Suprapubic skin (tissue), 4 donors: Measurements from ENCODE around the gene TPM2. TPM values are rescaled to one million over a fixed set of nuclear protein-coding genes. Genes with fewer than 3 reads are reported as not detected.

ENCODE experiments used
- DNase-seq, 2 donors: peaks; one replicate each; pipeline ENCODE4 v3.0.0-alpha.2; 2019; ENCODE audit warnings: low spot score in 2 of 2
- H3K27ac ChIP-seq: fragments of 200-600 bp; sonication (generic); one replicate; pipeline ENCODE4 v1.5.1; 2019
- H3K27me3 ChIP-seq: fragments of 200-600 bp; sonication (generic); one replicate; pipeline ENCODE4 v1.5.1; 2019
- H3K36me3 ChIP-seq: fragments of 200-600 bp; sonication (generic); one replicate; pipeline ENCODE4 v1.5.1; 2019
- H3K4me1 ChIP-seq: fragments of 200-600 bp; sonication (generic); one replicate; pipeline ENCODE4 v1.5.1; 2019
- H3K4me3 ChIP-seq: fragments of 200-600 bp; sonication (generic); one replicate; pipeline ENCODE4 v1.5.1; 2019; ENCODE audit warnings: mild to moderate bottlenecking
- H3K9me3 ChIP-seq: fragments of 200-600 bp; sonication (generic); one replicate; pipeline ENCODE4 v1.5.1; 2019
- CTCF ChIP-seq, 2 donors: fragments of 200-600 bp in 1 of 2; fragments of 450-650 bp in 1 of 2; sonication (generic) in 1 of 2; IDR thresholded peaks; one replicate each; pipeline ENCODE4 v1.5.1; 2016 to 2019; ENCODE audit warnings: antibody characterized with exemption in 2 of 2, mild to moderate bottlenecking in 1 of 2, moderate library complexity in 1 of 2
- EP300 ChIP-seq: sonication (generic); formaldehyde crosslinking; IDR thresholded peaks from one replicate; pipeline ENCODE4 v1.6.1; 2017; ENCODE audit warnings: antibody characterized with exemption
- POLR2A ChIP-seq, 2 donors: fragments of 450-650 bp; IDR thresholded peaks; one replicate each; pipeline ENCODE4 v1.6.1; 2017; ENCODE audit warnings: antibody characterized with exemption in 2 of 2, mild to moderate bottlenecking in 2 of 2, moderate library complexity in 2 of 2
- POLR2AphosphoS5 ChIP-seq, 3 donors: sonication (generic); formaldehyde crosslinking; IDR thresholded peaks; one replicate each; pipeline ENCODE4 v1.6.1; 2017; ENCODE audit warnings: antibody characterized with exemption in 3 of 3
- WGBS: methylation state at CpG from one replicate; pipeline ENCODE4 v1.1.5; 2018; 5-methylcytosine and 5-hydroxymethylcytosine counted together
- total RNA-seq, 4 donors: library from RNA; depleted of rRNA; stranded (reverse); fragments of >200 nt; gene quantifications; one replicate each; pipeline ENCODE4 v1.1.0, GENCODE V29; 2016

The TPM2 gene
- total RNA-seq, 4 donors from 2014 or later = 40.6 to 105 (median 56.7) TPM

DNA sequence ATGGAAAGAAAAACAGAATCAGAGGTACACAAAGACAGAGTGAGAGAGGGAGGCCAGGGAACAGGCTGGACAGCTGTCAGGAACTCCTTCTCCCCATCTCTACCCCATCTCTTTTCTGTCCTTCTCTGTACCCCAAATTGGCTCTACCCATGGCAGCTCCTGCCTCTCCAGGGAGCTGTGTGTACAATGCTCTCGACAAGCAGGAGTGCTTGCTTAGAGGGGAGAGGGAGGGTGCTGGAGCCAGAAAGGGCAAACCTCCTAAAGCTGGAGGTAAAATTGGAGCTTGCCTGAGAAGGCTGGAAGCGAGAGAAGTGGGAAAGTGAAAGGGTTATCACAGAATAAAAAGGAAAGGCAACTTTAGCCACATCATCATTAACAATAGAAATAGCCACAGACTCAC, 6.4 kb downstream of the TPM2 start:
- Histone ChIP-seq H3K4me1 (peaks cover under 1% of the 10 kb centered on the region), H3K4me3 (no peak overlapping the region), H3K36me3 (peaks cover 26% of the 10 kb centered on the region), H3K27me3 (no peaks in the 10 kb centered on the region), H3K9me3 (no peaks in the 10 kb centered on the region), H3K27ac (no peak overlapping the region)
- TF ChIP-seq POLR2A (IDR thresholded peaks at IDR 0.05) (no peak), POLR2AphosphoS5 (IDR thresholded peaks at IDR 0.05) (no peak), CTCF (IDR thresholded peaks at IDR 0.05) (no peak), EP300 (no peak)
- WGBS = 75% methylated on average over 2 of the region's 2 CpGs
- DNase-seq = no peak

DNA sequence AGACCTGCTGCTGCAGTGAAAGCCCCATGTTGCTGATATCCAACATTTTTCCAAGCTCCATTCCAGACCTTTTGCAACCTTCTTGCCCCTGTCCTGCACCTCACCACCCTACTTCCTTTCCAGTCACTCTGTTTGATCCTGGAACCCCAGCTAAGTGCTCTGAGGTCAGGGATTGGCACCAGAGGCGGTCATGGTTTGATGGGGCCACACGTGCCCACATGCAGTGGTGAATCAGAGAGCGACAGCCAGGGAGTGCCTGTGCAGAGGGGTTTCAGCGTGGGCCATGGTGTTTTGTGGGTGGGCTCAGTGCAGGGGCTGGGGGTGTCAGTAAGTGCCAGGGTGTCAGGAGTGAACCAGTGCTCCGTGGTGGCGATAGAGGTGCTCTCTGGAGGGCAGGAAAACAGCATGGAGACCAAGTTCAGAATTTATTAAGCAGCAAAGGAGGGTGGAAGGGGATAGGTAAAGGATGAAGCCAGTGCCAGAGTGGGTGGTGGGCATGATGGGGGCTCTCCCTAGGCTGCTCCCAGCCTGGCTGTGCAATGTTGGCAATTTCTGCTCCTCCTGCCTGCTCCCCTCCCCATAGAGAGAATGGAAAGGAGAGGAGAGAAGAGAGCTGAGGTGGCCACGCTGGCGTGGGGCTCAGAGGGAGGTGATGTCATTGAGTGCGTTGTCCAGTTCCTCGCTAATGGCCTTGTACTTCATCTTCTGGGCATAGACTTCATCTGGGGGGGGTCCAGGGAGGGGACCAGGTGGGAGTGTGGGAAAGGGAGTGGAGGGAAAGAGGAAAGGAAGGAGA, 7.0 kb downstream of the TPM2 start:
- no peak overlapping the region for H3K27ac ChIP-seq

DNA sequence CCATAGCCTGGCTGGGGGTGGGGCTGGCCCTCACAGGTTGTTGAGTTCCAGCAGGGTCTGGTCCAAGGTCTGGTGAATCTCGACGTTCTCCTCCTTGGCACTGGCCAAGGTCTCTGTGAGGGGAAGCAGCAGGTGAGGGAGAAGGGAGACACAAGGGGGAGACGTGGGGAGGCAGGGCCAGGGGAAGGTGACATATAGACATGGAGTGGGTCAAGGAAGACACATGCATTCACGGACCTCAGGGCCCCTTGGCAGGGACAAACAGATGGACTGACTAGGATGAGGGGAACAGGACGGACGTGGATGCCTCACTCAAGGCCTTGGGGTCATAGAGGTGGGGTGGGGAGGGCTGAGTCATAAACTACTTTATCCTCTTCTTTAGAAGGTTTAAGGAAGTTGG, 7.7 kb downstream of the TPM2 start:
- Histone ChIP-seq H3K9me3 (no peaks in the 10 kb centered on the region), H3K27ac (no peak overlapping the region), H3K27me3 (no peaks in the 10 kb centered on the region), H3K4me3 (no peak overlapping the region), H3K36me3 (peaks cover 26% of the 10 kb centered on the region), H3K4me1 (no peaks in the 10 kb centered on the region)
- no peak for DNase-seq
- TF ChIP-seq EP300 (no peak), POLR2A (IDR thresholded peaks at IDR 0.05) (no peak), POLR2AphosphoS5 (IDR thresholded peaks at IDR 0.05) (no peak), CTCF (IDR thresholded peaks at IDR 0.05) (no peak)
- WGBS = 73% methylated on average over 6 of the region's 6 CpGs

More for the DNA sequence above, 7.0 kb downstream of the TPM2 start:
- no peak for TF ChIP-seq POLR2AphosphoS5 (IDR thresholded peaks at IDR 0.05)
- TF ChIP-seq CTCF (IDR thresholded peaks at IDR 0.05) = no peak
- TF ChIP-seq POLR2A (IDR thresholded peaks at IDR 0.05) = no peak
- no peak for TF ChIP-seq EP300
- DNase-seq = no peak
- WGBS = 89% methylated on average over 10 of the region's 10 CpGs
- Histone ChIP-seq H3K27me3 (no peaks in the 10 kb centered on the region), H3K4me1 (no peaks in the 10 kb centered on the region), H3K4me3 (no peak overlapping the region), H3K36me3 (peaks cover 26% of the 10 kb centered on the region), H3K9me3 (no peaks in the 10 kb centered on the region)

DNA sequence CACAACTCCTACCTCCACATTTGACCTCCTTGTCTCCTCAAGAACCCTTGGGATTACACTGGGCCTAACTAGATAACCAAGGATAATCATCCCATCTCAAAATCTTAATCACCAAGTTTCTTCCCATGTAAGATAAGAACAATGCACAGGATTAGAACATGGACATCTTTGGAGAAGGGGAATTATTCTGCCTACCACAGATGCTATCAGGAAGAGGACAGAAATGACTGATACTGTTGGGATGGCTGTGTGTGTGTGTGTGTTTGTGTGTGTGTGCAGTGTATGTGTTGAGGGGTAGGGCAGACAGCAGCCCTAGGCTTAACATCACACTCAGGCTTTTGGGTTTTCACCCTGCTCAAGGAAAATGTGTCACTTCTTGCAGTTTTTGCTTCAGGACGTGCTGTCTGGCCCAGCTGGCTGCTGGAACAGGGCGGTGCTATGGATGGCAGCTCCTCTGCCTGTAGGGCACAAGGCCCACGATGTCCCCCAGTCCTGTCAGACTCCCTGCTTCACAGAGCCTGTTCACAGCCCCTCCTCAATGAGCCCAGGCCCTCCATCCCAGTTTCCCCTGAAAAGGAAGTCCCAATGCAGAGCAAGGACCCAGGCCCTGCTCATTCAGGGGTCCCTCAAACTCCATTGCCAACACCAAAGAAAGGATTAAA, 8.3 kb downstream of the TPM2 start:
- Histone ChIP-seq H3K27ac (no peak overlapping the region), H3K4me3 (no peak overlapping the region), H3K4me1 (no peaks in the 10 kb centered on the region), H3K9me3 (no peaks in the 10 kb centered on the region), H3K27me3 (no peaks in the 10 kb centered on the region), H3K36me3 (peaks cover 26% of the 10 kb centered on the region)
- 37% methylated on average over 2 of the region's 3 CpGs for WGBS
- TF ChIP-seq POLR2A (IDR thresholded peaks at IDR 0.05) (no peak), EP300 (no peak), POLR2AphosphoS5 (IDR thresholded peaks at IDR 0.05) (no peak), CTCF (IDR thresholded peaks at IDR 0.05) (no peak)
- no peak for DNase-seq
